Heart left ventricle (tissue), 16 donors: ENCODE results near the gene RPS19. TPM values are rescaled to one million over a fixed set of nuclear protein-coding genes. Genes with fewer than 3 reads are reported as not detected.
"Not testable (repeated sequence)": the region's sequence is repeated elsewhere in the genome, so short reads cannot be mapped to it uniquely, and the experiment has no call there.

Experiments used
- ATAC-seq, 4 donors: fragments of 200-7000 bp; cut with Tn5 transposase; one replicate each; pipeline ENCODE4 v1.9.1; 2020 to 2022; ENCODE audit warnings: moderate library complexity in 4 of 4, mild to moderate bottlenecking in 3 of 4, moderate number of reproducible peaks in 1 of 4
- DNase-seq, 5 donors: peaks; one replicate each; pipeline ENCODE4 v3.0.0-alpha.2; 2020
- H3K27ac ChIP-seq, 12 donors: fragments of 200-600 bp; sonication (generic) in 4 of 12; one replicate each; pipeline versions ENCODE4 v1.5.0 to v1.8.0; 2016 to 2022; ENCODE audit warnings: mild to moderate bottlenecking in 2 of 12
- H3K27me3 ChIP-seq, 9 donors: fragments of 200-600 bp; sonication (generic) in 2 of 9; one replicate each; pipeline versions ENCODE4 v1.5.1 to v1.8.0; 2016 to 2022; ENCODE audit warnings: mild to moderate bottlenecking in 3 of 9
- H3K36me3 ChIP-seq, 9 donors: fragments of 200-600 bp; sonication (generic) in 2 of 9; one replicate each; pipeline versions ENCODE4 v1.5.0 to v1.8.0; 2018 to 2022; ENCODE audit warnings: mild to moderate bottlenecking in 2 of 9
- H3K4me1 ChIP-seq, 12 donors: fragments of 200-600 bp; sonication (generic) in 4 of 12; one replicate each; pipeline versions ENCODE4 v1.5.0 to v1.8.0; 2016 to 2022; ENCODE audit warnings: mild to moderate bottlenecking in 3 of 12
- H3K4me3 ChIP-seq, 12 donors: fragments of 200-600 bp; sonication (generic) in 4 of 12; one replicate each; pipeline versions ENCODE4 v1.5.0 to v1.8.0; 2017 to 2022; ENCODE audit warnings: mild to moderate bottlenecking in 9 of 12, moderate library complexity in 4 of 12
- H3K9me3 ChIP-seq, 12 donors: fragments of 200-600 bp; sonication (generic) in 4 of 12; one replicate each; pipeline versions ENCODE4 v1.5.0 to v1.8.0; 2016 to 2022; ENCODE audit warnings: mild to moderate bottlenecking in 1 of 12
- POLR2A ChIP-seq, 2 donors: fragments of 450-650 bp; IDR thresholded peaks; one replicate each; pipeline ENCODE4 v1.6.1; 2017; ENCODE audit warnings: antibody characterized with exemption in 2 of 2, mild to moderate bottlenecking in 2 of 2, moderate library complexity in 2 of 2
- WGBS, 4 donors: extraction: QIAGEN DNeasy Blood & Tissue Kit in 2 of 4; methylation state at CpG; one replicate each; pipeline versions ENCODE4 v1.1.5 to v1.1.7; 2013 to 2018; 5-methylcytosine and 5-hydroxymethylcytosine counted together
- intact Hi-C, 10 donors: fragments of 100-400 bp; cut with DNase I; formaldehyde crosslinking; loops; one replicate each; pipeline versions ENCODE4 v1.11.1 to v1.14.2; 2022
- polyA plus RNA-seq, 2 donors: library from polyadenylated mRNA; stranded (reverse); fragments of 200-250 nt; gene quantifications; one replicate each; pipeline ENCODE4 v1.2.3, GENCODE V29; 2013
- total RNA-seq, 9 donors: library from RNA; depleted of rRNA in 2 of 9; stranded (reverse); fragments of >200 nt in 2 of 9; fragmentation: NEBNext Ultra II Directional in 3 of 9; extraction: Animal tissue kit (Norgen Biotek cat#: 25700) in 3 of 9; gene quantifications; one replicate each; pipeline versions ENCODE4 v1.1.0 to v1.2.4, GENCODE V29; 2016 to 2023
- TF ChIP-seq, protein P1 (sequence below), 12 donors: fragments of 200-600 bp; sonication (generic) in 4 of 12; IDR thresholded peaks; one replicate each; pipeline versions ENCODE4 v1.5.0 to v1.8.0; 2018 to 2022; ENCODE audit warnings: antibody characterized with exemption in 12 of 12, mild to moderate bottlenecking in 5 of 12
- donor health status: ischemic (EF 13 %, LVEDD 7.1; RV severe dilation, severe dysfunction).
- donor health status: healthy with polysubstance abuse.
- donor health status: DM: no; HTN: yes; CAD: no.
- donor health status: DM: no; HTN: no; CAD: no.
- donor health status: ischemic (EF 25% LVEDD 6.9; RV normal size, moderate dysfunction).
- donor health status: ischemic (EF 25% LVEDD 5.7; RV mildly dilated, moderate dysfunction).
- donor health status: healthy.
- donor health status: DM: yes; HTN: yes; CAD: no.
- donor health status: ischemic (EF 35%, LVEDD 5.7; RV mildly dilated, moderate dysfunction).
- donor health status: nonischemic (EF 11% LVEDD 7.7; RV severe dilation, severe dysfunction).
- donor health status: DM: yes; HTN: yes; CAD: no.
- donor health status: PGD.
- donor health status: ischemic (EF 29% LVEDD 5.4; RV normal size, mild dysfunction).
- donor health status: nonischemic (EF 23%, LVEDD 6.1; RV moderate dilation, normal function).

The RPS19 gene
- total and polyA plus RNA-seq, 11 donors: 161 to 1,676 (median 668) TPM

DNA sequence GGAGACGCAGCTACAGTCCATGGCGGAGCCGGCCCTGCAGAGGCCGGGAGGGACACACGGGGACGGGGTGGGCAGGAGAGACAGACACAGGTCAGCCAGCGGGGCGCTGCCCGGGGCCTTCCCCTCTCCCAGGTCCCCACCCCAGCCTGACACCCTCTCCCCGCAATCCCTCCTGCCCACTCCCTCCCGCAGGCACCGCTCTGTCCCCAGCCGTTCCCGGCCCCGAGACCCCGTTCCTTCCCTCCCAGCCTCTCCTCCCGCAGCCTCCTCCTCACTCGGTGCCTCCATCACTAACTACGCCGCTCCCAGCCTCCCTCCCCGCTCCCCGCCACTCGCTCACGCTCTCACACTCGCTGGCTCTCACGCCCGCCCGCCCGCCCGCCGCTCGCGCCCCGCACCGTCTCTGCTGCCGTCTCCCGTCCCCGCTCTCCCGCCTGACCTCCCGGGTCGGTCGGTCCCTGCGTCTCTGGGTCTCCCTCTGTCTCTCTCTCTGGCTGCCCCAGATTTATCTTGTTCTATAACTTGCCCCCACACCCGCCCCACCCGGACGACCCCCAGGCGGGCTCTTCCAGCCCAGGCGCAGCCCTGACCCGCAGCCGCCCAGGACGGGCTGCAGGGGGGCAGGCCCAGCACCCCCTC is 53.0 kb downstream of the RPS19 start:
- H3K36me3 ChIP-seq: no peaks in the 10 kb centered on the region
- ATAC-seq (no peak), DNase-seq (no peak)
- no peaks in the 10 kb centered on the region for H3K9me3 ChIP-seq
- no peak overlapping the region for H3K4me3 ChIP-seq
- intact Hi-C loops: no loop called here
- TF ChIP-seq, protein P1, sequence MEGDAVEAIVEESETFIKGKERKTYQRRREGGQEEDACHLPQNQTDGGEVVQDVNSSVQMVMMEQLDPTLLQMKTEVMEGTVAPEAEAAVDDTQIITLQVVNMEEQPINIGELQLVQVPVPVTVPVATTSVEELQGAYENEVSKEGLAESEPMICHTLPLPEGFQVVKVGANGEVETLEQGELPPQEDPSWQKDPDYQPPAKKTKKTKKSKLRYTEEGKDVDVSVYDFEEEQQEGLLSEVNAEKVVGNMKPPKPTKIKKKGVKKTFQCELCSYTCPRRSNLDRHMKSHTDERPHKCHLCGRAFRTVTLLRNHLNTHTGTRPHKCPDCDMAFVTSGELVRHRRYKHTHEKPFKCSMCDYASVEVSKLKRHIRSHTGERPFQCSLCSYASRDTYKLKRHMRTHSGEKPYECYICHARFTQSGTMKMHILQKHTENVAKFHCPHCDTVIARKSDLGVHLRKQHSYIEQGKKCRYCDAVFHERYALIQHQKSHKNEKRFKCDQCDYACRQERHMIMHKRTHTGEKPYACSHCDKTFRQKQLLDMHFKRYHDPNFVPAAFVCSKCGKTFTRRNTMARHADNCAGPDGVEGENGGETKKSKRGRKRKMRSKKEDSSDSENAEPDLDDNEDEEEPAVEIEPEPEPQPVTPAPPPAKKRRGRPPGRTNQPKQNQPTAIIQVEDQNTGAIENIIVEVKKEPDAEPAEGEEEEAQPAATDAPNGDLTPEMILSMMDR (IDR thresholded peaks at IDR 0.05): no peak
- TF ChIP-seq POLR2A (IDR thresholded peaks at IDR 0.05): no peak
- H3K27me3 ChIP-seq: peaks cover 26 to 82% (median 52%) of the 10 kb centered on the region in 9 donors
- 2 to 3% (median 2%) methylated on average over 40 to 51 of the region's 51 CpGs for WGBS, 4 donors
- peaks cover 0 to 16% (median 0%) of the 10 kb centered on the region in 12 donors for H3K4me1 ChIP-seq
- H3K27ac ChIP-seq: no peak overlapping the region

DNA sequence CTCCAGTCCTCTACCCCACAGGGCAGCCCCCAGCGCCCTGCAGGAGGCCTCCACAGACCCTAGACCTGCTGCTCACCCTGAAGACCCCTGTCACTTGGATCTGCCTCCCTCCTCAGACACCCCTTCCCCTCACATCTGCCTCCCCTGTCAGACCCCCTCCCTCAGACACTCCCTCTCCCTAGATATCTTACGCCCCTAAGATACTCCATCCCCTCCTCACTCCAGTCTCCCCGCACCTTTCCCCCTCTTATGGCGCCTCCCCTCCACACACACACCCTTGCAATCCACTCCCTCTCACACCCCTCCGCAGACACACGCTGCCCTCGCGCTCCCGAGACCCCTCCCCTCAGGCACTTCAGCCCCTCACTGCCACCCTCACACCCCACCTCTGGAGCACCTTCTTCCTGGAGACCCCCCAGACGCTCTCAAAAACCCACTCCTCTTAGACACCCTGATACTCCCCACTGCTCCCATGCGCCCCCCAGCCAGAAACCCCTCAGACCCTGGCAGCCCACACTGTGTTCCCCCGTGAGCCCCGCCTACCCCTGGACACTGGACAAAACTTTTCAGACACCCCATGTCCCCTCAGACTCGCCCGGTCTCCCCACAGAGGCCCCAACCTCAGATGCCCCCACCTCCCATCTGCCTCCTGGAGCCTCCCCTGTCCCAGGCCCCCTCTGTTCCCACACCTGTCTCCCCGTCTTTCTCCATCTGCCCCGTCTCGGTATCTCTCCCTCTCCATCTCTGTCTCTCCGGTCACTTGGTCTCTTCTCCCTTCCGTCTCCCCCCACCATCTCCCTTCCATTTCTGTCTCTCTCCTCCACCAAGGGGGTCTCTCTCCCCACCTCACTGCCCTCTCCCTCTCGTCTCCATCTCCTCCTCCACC is 53.7 kb downstream of the RPS19 start:
- TF ChIP-seq, protein P1 (IDR thresholded peaks at IDR 0.05): no peak
- no peak for TF ChIP-seq POLR2A (IDR thresholded peaks at IDR 0.05)
- H3K4me1 ChIP-seq: peaks cover 0 to 16% (median 0%) of the 10 kb centered on the region in 12 donors
- ATAC-seq (no peak), DNase-seq (no peak)
- 7 to 9% (median 8%) methylated on average over 21 of the region's 21 CpGs for WGBS, 4 donors
- peaks cover 32 to 90% (median 54%) of the 10 kb centered on the region in 9 donors for H3K27me3 ChIP-seq
- intact Hi-C loops: no loop called here
- H3K4me3 ChIP-seq: no peak overlapping the region
- H3K9me3 ChIP-seq: no peaks in the 10 kb centered on the region
- no peak overlapping the region for H3K27ac ChIP-seq
- no peaks in the 10 kb centered on the region for H3K36me3 ChIP-seq

DNA sequence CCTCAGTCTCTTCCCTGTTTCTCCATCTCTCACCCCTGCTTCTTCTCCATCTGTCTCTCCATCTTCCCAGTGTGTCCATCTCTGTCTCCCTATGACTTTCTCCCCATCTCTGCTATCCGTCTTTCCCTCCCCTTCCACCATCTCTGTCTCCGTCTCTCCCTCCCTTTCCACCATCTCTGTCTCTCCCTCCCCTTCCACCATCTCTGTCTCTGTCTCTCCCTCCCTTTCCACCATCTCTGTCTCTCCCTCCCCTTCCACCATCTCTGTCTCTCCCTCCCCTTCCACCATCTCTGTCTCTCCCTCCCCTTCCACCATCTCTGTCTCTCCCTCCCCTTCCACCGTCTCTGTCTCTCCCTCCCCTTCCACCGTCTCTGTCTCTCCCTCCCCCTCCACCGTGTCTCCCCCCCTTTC is 54.4 kb downstream of the RPS19 start:
- H3K4me3 ChIP-seq, H3K27ac ChIP-seq, DNase-seq, H3K36me3 ChIP-seq, ATAC-seq, H3K9me3 ChIP-seq, intact Hi-C loops: not testable (repeated sequence)
- 1 to 24% (median 3%) methylated on average over 4 to 5 of the region's 5 CpGs for WGBS, 4 donors
- H3K4me1 ChIP-seq: peaks cover 0 to 16% (median 0%) of the 10 kb centered on the region in 12 donors
- H3K27me3 ChIP-seq: peaks cover 35 to 92% (median 58%) of the 10 kb centered on the region in 9 donors

DNA sequence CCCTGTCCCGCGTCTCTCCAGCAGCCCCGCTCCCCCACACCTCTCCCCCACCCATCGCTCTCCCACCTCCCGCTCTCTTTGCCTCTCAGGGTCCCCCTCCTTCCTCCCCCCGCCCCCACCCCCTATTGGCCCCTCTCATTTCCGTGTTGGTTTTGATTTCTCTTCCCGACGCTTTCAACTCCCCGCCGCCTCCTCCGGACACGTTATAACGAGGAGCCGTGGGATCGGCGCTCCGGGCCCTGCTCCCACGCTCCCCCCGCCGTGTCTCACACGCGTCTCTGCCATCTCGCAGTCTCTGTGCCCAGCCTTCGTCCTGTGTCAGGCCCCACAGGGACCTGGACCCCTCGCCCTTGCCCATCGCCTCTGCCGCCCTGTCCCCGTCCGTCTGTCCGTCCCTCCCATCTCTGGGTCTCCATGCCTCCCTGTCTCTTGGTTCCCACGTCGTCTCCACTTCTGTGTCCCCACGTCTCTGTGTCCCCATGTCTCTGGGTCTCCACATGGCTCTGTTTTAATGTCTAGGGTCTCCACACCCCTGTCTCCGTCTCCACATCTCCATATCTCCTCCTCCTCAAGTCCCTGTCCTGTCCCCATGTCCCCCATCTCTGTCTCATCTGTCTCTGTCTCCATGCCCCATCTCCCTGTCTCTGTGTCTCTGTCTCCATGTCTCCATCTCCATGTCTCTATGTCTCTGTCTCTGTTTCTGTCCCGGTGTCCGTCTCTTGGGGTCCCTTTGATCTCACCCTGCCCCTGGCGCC is 55.1 kb downstream of the RPS19 start:
- intact Hi-C loops: no loop called here
- Histone ChIP-seq H3K4me3 (no peak overlapping the region), H3K9me3 (no peaks in the 10 kb centered on the region), H3K4me1 (peaks cover 0 to 16% (median 0%) of the 10 kb centered on the region in 12 donors), H3K36me3 (no peaks in the 10 kb centered on the region), H3K27ac (no peak overlapping the region), H3K27me3 (peaks cover 35 to 96% (median 58%) of the 10 kb centered on the region in 9 donors)
- no peak for TF ChIP-seq POLR2A (IDR thresholded peaks at IDR 0.05)
- TF ChIP-seq, protein P1 (IDR thresholded peaks at IDR 0.05): no peak
- DNase-seq (no peak), ATAC-seq (no peak)
- 3 to 6% (median 4%) methylated on average over 36 to 38 of the region's 38 CpGs for WGBS, 4 donors
